Heart left ventricle (tissue), 13 donors: Measurements from ENCODE around the gene PEAK1.

Source experiments
- POLR2A ChIP-seq, 2 donors: fragments of 450-650 bp; IDR thresholded peaks; one replicate each; pipeline ENCODE4 v1.6.1; 2017; ENCODE audit warnings: antibody characterized with exemption in 2 of 2, mild to moderate bottlenecking in 2 of 2, moderate library complexity in 2 of 2
- TF ChIP-seq, protein P1 (sequence below), 12 donors: fragments of 200-600 bp; sonication (generic) in 4 of 12; IDR thresholded peaks; one replicate each; pipeline versions ENCODE4 v1.5.0 to v1.8.0; 2018 to 2022; ENCODE audit warnings: antibody characterized with exemption in 12 of 12, mild to moderate bottlenecking in 5 of 12
- donor health status: ischemic (EF 13 %, LVEDD 7.1; RV severe dilation, severe dysfunction).
- donor health status: DM: no; HTN: yes; CAD: no.
- donor health status: DM: no; HTN: no; CAD: no.
- donor health status: ischemic (EF 25% LVEDD 6.9; RV normal size, moderate dysfunction).
- donor health status: ischemic (EF 25% LVEDD 5.7; RV mildly dilated, moderate dysfunction).
- donor health status: ischemic (EF 35%, LVEDD 5.7; RV mildly dilated, moderate dysfunction).
- donor health status: nonischemic (EF 11% LVEDD 7.7; RV severe dilation, severe dysfunction).
- donor health status: DM: yes; HTN: yes; CAD: no.
- donor health status: PGD.
- donor health status: ischemic (EF 29% LVEDD 5.4; RV normal size, mild dysfunction).
- donor health status: nonischemic (EF 23%, LVEDD 6.1; RV moderate dilation, normal function).

DNA sequence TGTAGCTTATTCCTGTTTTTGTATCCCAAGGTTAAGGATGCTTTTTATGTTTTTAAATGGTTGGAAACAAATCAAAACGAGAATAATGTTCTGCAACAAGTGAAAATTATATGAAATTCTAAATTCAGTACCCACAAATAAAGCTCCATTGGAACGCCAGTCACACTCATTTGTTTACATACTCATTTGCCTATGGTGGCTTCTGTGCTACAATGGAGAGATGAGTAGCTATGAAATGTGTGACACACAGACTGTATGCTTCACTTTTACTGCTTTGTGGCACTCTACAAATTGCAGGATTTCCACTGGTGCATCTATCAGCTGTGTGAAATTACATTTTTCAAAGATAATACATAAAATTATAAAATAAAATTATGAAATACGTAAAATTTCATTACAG, 236.8 kb downstream of the PEAK1 start:
- TF ChIP-seq, protein P1, sequence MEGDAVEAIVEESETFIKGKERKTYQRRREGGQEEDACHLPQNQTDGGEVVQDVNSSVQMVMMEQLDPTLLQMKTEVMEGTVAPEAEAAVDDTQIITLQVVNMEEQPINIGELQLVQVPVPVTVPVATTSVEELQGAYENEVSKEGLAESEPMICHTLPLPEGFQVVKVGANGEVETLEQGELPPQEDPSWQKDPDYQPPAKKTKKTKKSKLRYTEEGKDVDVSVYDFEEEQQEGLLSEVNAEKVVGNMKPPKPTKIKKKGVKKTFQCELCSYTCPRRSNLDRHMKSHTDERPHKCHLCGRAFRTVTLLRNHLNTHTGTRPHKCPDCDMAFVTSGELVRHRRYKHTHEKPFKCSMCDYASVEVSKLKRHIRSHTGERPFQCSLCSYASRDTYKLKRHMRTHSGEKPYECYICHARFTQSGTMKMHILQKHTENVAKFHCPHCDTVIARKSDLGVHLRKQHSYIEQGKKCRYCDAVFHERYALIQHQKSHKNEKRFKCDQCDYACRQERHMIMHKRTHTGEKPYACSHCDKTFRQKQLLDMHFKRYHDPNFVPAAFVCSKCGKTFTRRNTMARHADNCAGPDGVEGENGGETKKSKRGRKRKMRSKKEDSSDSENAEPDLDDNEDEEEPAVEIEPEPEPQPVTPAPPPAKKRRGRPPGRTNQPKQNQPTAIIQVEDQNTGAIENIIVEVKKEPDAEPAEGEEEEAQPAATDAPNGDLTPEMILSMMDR (IDR thresholded peaks at IDR 0.05), result no peak
- TF ChIP-seq POLR2A (IDR thresholded peaks at IDR 0.05), result no peak
